ENCODE measurements around the gene TNC. TPM values are rescaled to one million over a fixed set of nuclear protein-coding genes. Genes with fewer than 3 reads are reported as not detected.
A peak's percentile ranks its signal among the peaks of the same experiment; 100 is the strongest.

Gene TNC
- polyA plus RNA-seq, 3 donors = 0.02 TPM; not detected in 2

DNA sequence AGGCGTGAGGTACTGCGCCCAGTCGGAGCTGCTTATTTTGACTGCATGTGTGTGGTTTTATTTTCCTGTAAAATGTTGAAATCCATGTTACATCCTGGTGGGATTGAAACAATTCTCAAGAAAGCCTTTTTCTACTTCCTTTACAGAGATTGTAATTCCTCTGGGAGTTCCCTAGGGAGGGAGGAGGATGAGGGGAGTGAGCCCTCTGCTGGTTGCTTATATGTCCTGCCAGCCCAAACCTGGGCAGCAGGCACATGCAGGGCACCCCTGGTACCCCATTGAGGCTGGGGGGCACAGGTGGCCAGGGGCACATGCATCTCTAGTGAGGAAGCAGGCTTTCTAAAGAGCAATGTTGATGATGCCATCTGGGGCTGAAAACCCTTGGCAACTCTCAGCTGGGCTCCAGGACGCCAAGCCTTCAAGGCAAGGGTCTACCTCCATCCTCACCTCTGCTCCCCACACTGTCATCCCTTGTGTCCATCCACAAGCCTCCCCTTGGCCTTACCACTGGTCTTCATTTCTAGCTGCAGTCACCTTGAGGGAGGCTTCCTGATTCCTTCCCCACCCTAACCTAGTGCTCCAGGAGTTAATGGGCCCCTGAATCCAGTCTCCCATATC lies 102.8 kb downstream of the TNC start:
- 86% methylated on average over 1 of the region's 4 CpGs for WGBS (ENCODE audit: insufficient coverage)
- peak overlapping the region in 1 of 7 donors; percentile 33 for H3K27ac Mint-ChIP-seq
- no peaks in the 10 kb centered on the region for H3K36me3 Mint-ChIP-seq
- peaks cover 0 to 3% (median 2%) of the 10 kb centered on the region in 3 donors for H3K27me3 Mint-ChIP-seq (ENCODE audit: low read depth in 3 of 3)
- H3K4me1 Mint-ChIP-seq = peaks cover 40% of the 10 kb centered on the region
- Histone ChIP-seq H3K36me3 (replicated peaks in 1 of 2; ENCODE audit: control insufficient read depth in 1 of 2, insufficient read depth in 2 of 2, low read length in 2 of 2) (no peaks in the 10 kb centered on the region), H3K27me3 (ENCODE audit: control insufficient read depth in 2 of 2, insufficient read depth in 2 of 2, low read length in 2 of 2) (no peaks in the 10 kb centered on the region), H3K4me3 (replicated peaks in 1 of 3; ENCODE audit: low read depth in 2 of 3, low read length in 3 of 3) (no peak overlapping the region), H3K4me1 (ENCODE audit: control insufficient read depth in 1 of 2, insufficient read depth in 2 of 2, low read length in 2 of 2) (peaks cover 4 to 5% of the 10 kb centered on the region in 2 donors), H4K20me1 (ENCODE audit: insufficient read depth, low read length) (no peaks in the 10 kb centered on the region), H3K4me2 (replicated peaks; ENCODE audit: extremely low read depth, low read length, poor library complexity, severe bottlenecking) (no peak overlapping the region), H3K9ac (ENCODE audit: insufficient read depth, low read length, poor library complexity, severe bottlenecking) (no peak overlapping the region), H3K27ac (ENCODE audit: low read depth in 1 of 2, low read length in 2 of 2) (no peak overlapping the region), H3K9me3 (replicated peaks in 1 of 2; ENCODE audit: control insufficient read depth in 1 of 2, insufficient read depth in 1 of 2, low read length in 2 of 2) (no peaks in the 10 kb centered on the region), H3K79me2 (ENCODE audit: insufficient read depth, low read length) (no peaks in the 10 kb centered on the region), H2AFZ (ENCODE audit: insufficient read depth, low read depth, low read length, poor library complexity, severe bottlenecking) (no peak overlapping the region)
- H3K9me3 Mint-ChIP-seq = no peaks in the 10 kb centered on the region
- intact Hi-C loops (cut with micrococcal nuclease) = loop anchor here (2.0 to 10.0 kb wide), 3 partner anchors 100 to 333 kb away; partner anchors contain the start of gene TEX48 (in 1 of the 2)
- peak in 2 of 3 donors; percentile 37 to 42 for DNase-seq
- TF ChIP-seq, protein P1, sequence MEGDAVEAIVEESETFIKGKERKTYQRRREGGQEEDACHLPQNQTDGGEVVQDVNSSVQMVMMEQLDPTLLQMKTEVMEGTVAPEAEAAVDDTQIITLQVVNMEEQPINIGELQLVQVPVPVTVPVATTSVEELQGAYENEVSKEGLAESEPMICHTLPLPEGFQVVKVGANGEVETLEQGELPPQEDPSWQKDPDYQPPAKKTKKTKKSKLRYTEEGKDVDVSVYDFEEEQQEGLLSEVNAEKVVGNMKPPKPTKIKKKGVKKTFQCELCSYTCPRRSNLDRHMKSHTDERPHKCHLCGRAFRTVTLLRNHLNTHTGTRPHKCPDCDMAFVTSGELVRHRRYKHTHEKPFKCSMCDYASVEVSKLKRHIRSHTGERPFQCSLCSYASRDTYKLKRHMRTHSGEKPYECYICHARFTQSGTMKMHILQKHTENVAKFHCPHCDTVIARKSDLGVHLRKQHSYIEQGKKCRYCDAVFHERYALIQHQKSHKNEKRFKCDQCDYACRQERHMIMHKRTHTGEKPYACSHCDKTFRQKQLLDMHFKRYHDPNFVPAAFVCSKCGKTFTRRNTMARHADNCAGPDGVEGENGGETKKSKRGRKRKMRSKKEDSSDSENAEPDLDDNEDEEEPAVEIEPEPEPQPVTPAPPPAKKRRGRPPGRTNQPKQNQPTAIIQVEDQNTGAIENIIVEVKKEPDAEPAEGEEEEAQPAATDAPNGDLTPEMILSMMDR (IDR thresholded peaks at IDR 0.05) = peak; percentile 53
- no peak overlapping the region for H3K4me3 Mint-ChIP-seq

DNA sequence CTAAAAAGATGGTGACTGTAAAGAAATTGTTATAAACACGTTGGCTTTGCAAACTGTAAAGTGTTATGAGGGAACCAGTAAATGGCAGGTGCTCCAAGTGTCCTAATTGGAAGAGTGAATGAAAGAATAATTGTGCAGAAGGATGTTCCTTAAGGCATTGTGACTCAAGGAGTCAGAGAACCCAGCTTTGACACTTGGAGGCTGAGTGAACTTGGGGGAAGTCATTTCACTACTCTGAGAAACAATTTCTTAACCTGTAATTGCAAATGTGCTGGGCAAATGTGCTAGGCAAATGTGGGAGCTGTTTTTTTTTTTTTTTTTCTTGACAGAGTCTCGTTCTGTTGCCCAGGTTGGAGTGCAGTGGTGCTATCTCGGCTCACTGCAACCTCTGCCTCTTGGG lies 103.5 kb downstream of the TNC start:
- H3K27me3 Mint-ChIP-seq (ENCODE audit: low read depth in 3 of 3) = peaks cover under 1 to 3% (median 2%) of the 10 kb centered on the region in 3 donors
- WGBS (ENCODE audit: insufficient coverage) = 69% methylated on average over 1 of the region's 3 CpGs
- no peak overlapping the region for H3K4me2 ChIP-seq (replicated peaks; ENCODE audit: extremely low read depth, low read length, poor library complexity, severe bottlenecking)

More for the DNA sequence above, 103.5 kb downstream of the TNC start:
- no peak for DNase-seq
- Histone ChIP-seq H3K27me3 (ENCODE audit: control insufficient read depth in 2 of 2, insufficient read depth in 2 of 2, low read length in 2 of 2) (no peaks in the 10 kb centered on the region), H2AFZ (ENCODE audit: insufficient read depth, low read depth, low read length, poor library complexity, severe bottlenecking) (no peak overlapping the region), H4K20me1 (ENCODE audit: insufficient read depth, low read length) (no peaks in the 10 kb centered on the region), H3K36me3 (replicated peaks in 1 of 2; ENCODE audit: control insufficient read depth in 1 of 2, insufficient read depth in 2 of 2, low read length in 2 of 2) (no peaks in the 10 kb centered on the region), H3K9ac (ENCODE audit: insufficient read depth, low read length, poor library complexity, severe bottlenecking) (no peak overlapping the region), H3K4me1 (ENCODE audit: control insufficient read depth in 1 of 2, insufficient read depth in 2 of 2, low read length in 2 of 2) (peaks cover 5 to 10% of the 10 kb centered on the region in 2 donors), H3K27ac (ENCODE audit: low read depth in 1 of 2, low read length in 2 of 2) (no peak overlapping the region), H3K9me3 (replicated peaks in 1 of 2; ENCODE audit: control insufficient read depth in 1 of 2, insufficient read depth in 1 of 2, low read length in 2 of 2) (no peaks in the 10 kb centered on the region), H3K79me2 (ENCODE audit: insufficient read depth, low read length) (no peaks in the 10 kb centered on the region), H3K4me3 (replicated peaks in 1 of 3; ENCODE audit: low read depth in 2 of 3, low read length in 3 of 3) (no peak overlapping the region)
- Mint-ChIP-seq H3K4me1 (peaks cover 45% of the 10 kb centered on the region), H3K9me3 (no peaks in the 10 kb centered on the region), H3K27ac (no peak overlapping the region), H3K4me3 (no peak overlapping the region), H3K36me3 (no peaks in the 10 kb centered on the region)
- TF ChIP-seq, protein P1 (IDR thresholded peaks at IDR 0.05) = no peak
- intact Hi-C loops (cut with micrococcal nuclease) = loop anchor here (2.0 to 10.0 kb wide), 2 partner anchors 100 to 276 kb away; no protein-coding TSS in a partner anchor
